HG03342 (cell line): Measurements from ENCODE around the gene RARB.

Source experiments
- ATAC-seq: cut with Tn5 transposase; IDR thresholded peaks from one replicate; pipeline ENCODE4 v1.9.1; 2021; ENCODE audit warnings: mild to moderate bottlenecking, moderate library complexity; ENCODE audit not compliant: unreplicated experiment

The RARB gene

DNA sequence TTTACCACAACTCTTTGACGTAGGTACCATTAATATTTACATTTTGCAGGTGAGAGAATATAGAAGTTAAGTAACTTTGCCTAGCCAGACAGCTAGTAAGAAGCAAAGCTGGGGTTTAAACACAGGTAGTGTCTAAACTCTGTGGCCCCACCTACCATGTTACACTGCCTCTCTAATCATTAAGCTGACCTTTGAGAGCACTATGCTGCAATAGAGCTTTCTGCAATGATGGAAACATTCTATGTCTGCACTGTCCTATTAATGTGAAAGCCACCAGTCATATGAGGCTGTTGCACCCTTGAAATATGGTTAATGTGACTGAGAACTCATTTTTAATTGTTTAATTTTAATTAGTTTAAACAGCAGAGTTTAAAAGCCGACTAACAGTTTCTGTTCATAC is 6.3 kb upstream of the RARB start:
- no peak for ATAC-seq

DNA sequence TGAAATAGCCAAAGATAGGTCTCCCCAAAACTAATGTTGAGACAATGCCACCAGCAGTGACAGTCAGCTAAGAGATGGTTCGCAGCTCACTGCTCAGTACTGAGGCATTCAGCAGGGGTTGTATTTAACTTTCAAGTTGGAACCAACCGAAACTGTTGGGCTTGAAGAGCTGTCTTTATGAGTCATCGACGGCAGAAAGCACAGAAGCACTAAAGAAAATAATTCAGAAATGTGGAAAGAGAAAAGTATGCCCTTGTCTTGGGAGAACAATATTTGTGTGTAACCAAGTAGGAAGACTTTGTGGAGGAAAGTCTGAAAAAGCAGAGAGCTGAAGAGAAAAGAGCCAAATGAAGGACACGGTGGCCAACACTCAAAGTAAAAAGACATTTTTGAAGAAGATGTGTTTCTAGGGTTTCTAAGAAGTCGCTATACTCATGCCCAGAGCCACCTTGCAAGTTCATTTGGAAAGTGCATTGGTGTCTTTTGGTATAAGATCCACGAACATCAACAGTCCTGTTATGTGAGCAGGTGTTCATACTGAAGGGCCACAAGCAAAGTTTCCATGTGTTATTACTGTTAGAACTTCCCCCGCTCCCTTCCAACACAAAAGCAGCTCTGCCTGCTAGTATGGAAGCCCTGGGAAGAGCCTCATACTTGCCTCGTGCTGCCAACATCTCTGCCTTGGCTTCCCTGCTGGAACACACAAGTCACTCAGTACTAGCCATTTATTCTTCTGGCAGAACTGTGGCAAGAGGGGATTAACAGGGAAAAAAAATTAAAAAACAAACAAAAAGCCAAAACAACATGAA is 4.1 kb upstream of the RARB start:
- no peak for ATAC-seq

DNA sequence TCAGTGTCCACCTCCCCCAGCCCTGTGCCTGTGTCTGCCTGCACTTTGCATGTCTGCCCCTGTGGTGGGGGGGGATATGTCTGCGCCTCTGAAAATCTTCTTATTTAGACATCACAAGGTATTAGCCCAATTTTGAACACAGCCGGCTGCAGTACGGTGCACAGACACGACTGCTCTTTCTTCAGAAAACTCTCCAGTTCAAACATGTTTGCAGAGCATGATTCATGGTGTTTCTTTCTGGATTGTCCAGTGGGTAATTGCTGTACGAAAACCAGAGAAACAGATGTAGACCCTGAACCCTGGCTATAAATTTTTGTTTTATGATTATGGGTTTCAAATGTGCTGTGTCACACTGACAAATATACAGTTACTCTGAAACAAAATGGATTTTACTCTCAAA is 3.4 kb upstream of the RARB start:
- no peak for ATAC-seq

DNA sequence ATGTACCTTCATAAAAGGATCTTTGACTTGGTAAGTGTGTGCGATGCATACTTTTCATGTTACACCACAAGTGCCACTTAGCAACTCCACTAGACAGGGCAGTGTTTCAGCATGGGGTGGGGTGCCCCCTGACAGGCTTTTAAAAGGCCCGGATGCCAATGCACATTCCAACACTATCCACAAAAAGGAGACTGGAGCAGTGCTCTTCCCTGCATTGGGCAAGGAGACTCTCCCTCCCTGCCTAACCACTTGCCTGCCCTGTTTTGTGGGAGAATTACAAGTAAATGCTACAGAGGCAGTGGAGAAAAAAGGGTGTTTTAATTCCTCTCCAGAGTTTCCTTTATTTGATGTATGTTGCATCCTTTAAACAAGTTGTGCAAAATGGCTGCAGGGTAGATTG is 1.7 kb upstream of the RARB start:
- ATAC-seq, result no peak

DNA sequence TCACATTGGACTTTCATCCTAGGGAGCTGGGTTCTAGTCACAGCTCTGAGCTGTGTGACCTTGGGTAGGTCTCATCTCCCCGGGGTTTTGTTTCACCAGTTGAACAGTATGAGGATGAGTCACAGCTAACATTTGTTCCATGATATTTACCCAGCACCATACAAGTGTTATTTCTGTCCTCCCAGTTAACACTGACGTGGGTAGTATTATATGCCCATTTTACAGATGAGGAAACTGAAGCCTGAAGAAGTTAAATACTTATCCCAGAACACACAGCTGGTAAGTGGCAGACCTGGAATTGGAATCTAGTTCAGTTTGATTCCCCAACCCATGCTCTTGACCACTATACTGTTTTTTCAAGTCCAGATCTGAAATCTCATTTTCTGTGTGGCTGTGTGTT is 908 bp upstream of the RARB start:
- no peak for ATAC-seq

GRCh38 chr3:25427563-25427941 is 511 bp upstream of the RARB start:
- ATAC-seq, result no peak

- ATAC-seq, result no peak
Observed at GRCh38 chr3:25428789-25429335, 799 bp downstream of the RARB start.

GRCh38 chr3:25429361-25430286 is 1.6 kb downstream of the RARB start:
- ATAC-seq, result no peak

DNA sequence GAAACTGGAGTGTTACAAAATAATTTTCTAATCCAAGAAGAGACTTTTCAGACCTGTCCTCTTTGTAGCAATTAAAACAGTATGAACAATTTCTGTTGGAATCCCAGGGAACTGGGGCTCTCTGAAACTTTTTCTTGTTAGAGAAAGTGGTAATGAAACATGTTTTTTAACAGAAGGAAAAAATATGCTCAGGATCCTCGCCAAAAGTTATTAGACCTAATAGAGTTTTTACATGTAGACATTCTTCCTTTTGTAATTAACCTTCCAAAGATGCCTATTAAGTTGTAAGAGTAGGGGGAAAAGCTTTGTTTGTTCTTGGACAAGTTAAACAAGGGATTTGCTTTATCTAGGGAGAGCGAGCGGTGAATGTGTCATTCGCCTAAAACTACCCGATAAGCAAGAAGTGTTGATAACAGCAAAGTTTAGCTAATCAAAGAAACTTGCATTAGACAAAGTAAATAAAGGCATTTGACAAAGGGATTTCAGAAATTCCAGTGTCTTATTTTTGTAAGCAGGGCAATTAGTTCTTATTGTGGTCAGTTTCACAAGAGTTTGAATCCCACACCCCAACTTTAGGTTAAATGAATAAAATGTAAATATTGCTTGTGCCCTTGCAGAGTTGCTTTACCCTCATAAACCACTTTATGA is 2.3 kb downstream of the RARB start:
- ATAC-seq, result no peak

GRCh38 chr3:25430935-25431770 is 3.1 kb downstream of the RARB start:
- ATAC-seq, result no peak

GRCh38 chr3:25432176-25432720 is 4.2 kb downstream of the RARB start:
- ATAC-seq, result no peak

DNA sequence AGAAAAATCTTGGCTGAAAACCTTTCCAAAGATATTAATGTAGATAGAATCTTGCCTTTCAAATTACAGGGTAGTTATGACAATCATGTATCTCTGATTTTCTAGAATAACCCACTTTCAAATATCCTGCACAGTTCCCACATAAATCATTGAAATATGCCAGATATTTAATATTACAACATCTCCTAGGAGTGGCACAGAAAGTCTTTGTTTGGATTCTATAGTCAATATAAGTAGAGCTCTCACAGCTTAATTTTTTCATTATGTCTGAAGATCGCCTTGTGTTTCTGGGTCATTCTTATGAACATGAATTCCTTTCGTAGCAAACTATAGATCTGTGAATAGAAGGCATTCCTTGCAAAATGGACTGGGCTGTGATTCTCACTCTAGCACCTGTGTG is 5.0 kb downstream of the RARB start:
- ATAC-seq, result no peak

- no peak for ATAC-seq
Observed at GRCh38 chr3:25433868-25434267, 5.8 kb downstream of the RARB start.

DNA sequence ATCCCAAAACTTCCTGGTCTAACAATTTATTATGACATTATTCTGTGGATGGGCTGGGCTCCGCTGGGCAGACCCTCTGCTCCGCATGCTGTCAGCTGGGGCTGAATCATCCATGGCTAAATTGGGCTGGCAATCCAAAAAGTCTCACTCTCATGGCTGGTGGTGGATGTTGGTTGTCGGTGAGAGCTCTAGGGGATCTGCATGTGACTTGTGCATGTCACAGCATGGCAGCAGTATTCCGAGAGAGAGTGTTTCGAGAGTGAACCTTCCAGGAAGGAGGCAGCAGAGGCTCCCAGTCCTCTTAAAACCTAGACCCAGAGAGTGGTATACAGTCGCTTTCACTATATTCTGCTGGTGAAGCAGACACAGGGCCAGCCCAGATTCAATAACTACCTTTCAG is 9.9 kb downstream of the RARB start:
- ATAC-seq, result no peak

- no peak for ATAC-seq
Observed at GRCh38 chr3:25438791-25439555, 10.9 kb downstream of the RARB start.

GRCh38 chr3:25441234-25441856 is 13.3 kb downstream of the RARB start:
- no peak for ATAC-seq

- no peak for ATAC-seq
Observed at GRCh38 chr3:25442486-25442885, 14.4 kb downstream of the RARB start.

- ATAC-seq, result no peak
Observed at GRCh38 chr3:25444273-25444672, 16.2 kb downstream of the RARB start.

- ATAC-seq, result no peak
Observed at GRCh38 chr3:25445731-25446130, 17.7 kb downstream of the RARB start.
